Lower lobe of right lung (tissue), 2 donors: Measurements from ENCODE around the gene LHX2. TPM values are rescaled to one million over a fixed set of nuclear protein-coding genes. Genes with fewer than 3 reads are reported as not detected.

Source experiments
- ATAC-seq, 2 donors: fragments of 200-7000 bp; cut with Tn5 transposase; one replicate each; pipeline ENCODE4 v1.9.1; 2020 to 2022; ENCODE audit warnings: mild to moderate bottlenecking in 2 of 2, moderate library complexity in 2 of 2
- DNase-seq: peaks from one replicate; pipeline ENCODE4 v3.0.0-alpha.2; 2020
- H3K27ac ChIP-seq: fragments of 200-600 bp; one replicate; pipeline ENCODE4 v1.8.0; 2022
- H3K27me3 ChIP-seq: fragments of 200-600 bp; one replicate; pipeline ENCODE4 v1.8.0; 2022; ENCODE audit warnings: low read depth
- H3K36me3 ChIP-seq: fragments of 200-600 bp; one replicate; pipeline ENCODE4 v1.8.0; 2022; ENCODE audit warnings: mild to moderate bottlenecking
- H3K4me1 ChIP-seq: fragments of 200-600 bp; one replicate; pipeline ENCODE4 v1.8.0; 2022
- H3K4me3 ChIP-seq: fragments of 200-600 bp; one replicate; pipeline ENCODE4 v1.8.0; 2022; ENCODE audit warnings: mild to moderate bottlenecking
- H3K9me3 ChIP-seq: fragments of 200-600 bp; one replicate; pipeline ENCODE4 v1.8.0; 2022
- CTCF ChIP-seq: fragments of 200-600 bp; IDR thresholded peaks from one replicate; pipeline ENCODE4 v1.8.0; 2022; ENCODE audit warnings: antibody characterized with exemption, mild to moderate bottlenecking
- intact Hi-C: fragments of 100-400 bp; cut with DNase I; formaldehyde crosslinking; loops from one replicate; pipeline ENCODE4 v1.11.0; 2022
- total RNA-seq: library from RNA; stranded (reverse); fragmentation: NEBNext Ultra II Directional; extraction: Animal tissue kit (Norgen Biotek cat#: 25700); gene quantifications from one replicate; pipeline ENCODE4 v1.2.1, GENCODE V29; 2021
- donor health status: DM: no; HTN: yes; CAD: no; lungs with severe emphysema.

Gene LHX2
- total RNA-seq, 1 donor from 2014 or later: not detected

GRCh38 chr9:124068251-124068650 lies 56.7 kb downstream of the LHX2 start:
- TF ChIP-seq CTCF: no peak
- H3K36me3 ChIP-seq: no peaks in the 10 kb centered on the region
- no peaks in the 10 kb centered on the region for H3K9me3 ChIP-seq
- DNase-seq (no peak), ATAC-seq (no peak)
- H3K27me3 ChIP-seq: peaks cover 3% of the 10 kb centered on the region
- no peak overlapping the region for H3K4me3 ChIP-seq
- no peaks in the 10 kb centered on the region for H3K4me1 ChIP-seq
- no peak overlapping the region for H3K27ac ChIP-seq
- intact Hi-C loops: no loop called here

GRCh38 chr9:124074746-124075145 lies 63.2 kb downstream of the LHX2 start:
- Histone ChIP-seq H3K9me3 (no peaks in the 10 kb centered on the region), H3K27ac (no peak overlapping the region), H3K4me3 (no peak overlapping the region), H3K36me3 (no peaks in the 10 kb centered on the region), H3K27me3 (peaks cover 3% of the 10 kb centered on the region), H3K4me1 (no peaks in the 10 kb centered on the region)
- ATAC-seq: no peak
- no peak for TF ChIP-seq CTCF
- DNase-seq: no peak
- intact Hi-C loops: no loop called here

GRCh38 chr9:124075761-124076160 lies 64.2 kb downstream of the LHX2 start:
- Histone ChIP-seq H3K4me1 (no peaks in the 10 kb centered on the region), H3K36me3 (no peaks in the 10 kb centered on the region), H3K27me3 (peaks cover 3% of the 10 kb centered on the region), H3K4me3 (no peak overlapping the region), H3K27ac (no peak overlapping the region), H3K9me3 (no peaks in the 10 kb centered on the region)
- ATAC-seq (no peak), DNase-seq (no peak)
- intact Hi-C loops: no loop called here
- TF ChIP-seq CTCF: no peak

- Histone ChIP-seq H3K4me1 (no peaks in the 10 kb centered on the region), H3K9me3 (no peaks in the 10 kb centered on the region), H3K4me3 (no peak overlapping the region), H3K36me3 (no peaks in the 10 kb centered on the region), H3K27me3 (no peaks in the 10 kb centered on the region), H3K27ac (no peak overlapping the region)
- intact Hi-C loops: no loop called here
- peak in 1 of 2 donors; percentile 35 for ATAC-seq
- TF ChIP-seq CTCF: no peak
- DNase-seq: no peak
These were observed 66.5 kb downstream of the LHX2 start for GRCh38 chr9:124077915-124078572.

GRCh38 chr9:124078641-124079040 lies 67.1 kb downstream of the LHX2 start:
- ATAC-seq (peak in 1 of 2 donors; percentile 39), DNase-seq (no peak)
- H3K36me3 ChIP-seq: no peaks in the 10 kb centered on the region
- H3K9me3 ChIP-seq: no peaks in the 10 kb centered on the region
- H3K4me1 ChIP-seq: no peaks in the 10 kb centered on the region
- no peak overlapping the region for H3K4me3 ChIP-seq
- no peak for TF ChIP-seq CTCF
- H3K27me3 ChIP-seq: no peaks in the 10 kb centered on the region
- intact Hi-C loops: no loop called here
- no peak overlapping the region for H3K27ac ChIP-seq
